ENCODE measurements around the gene C16orf87.

Gene C16orf87

DNA sequence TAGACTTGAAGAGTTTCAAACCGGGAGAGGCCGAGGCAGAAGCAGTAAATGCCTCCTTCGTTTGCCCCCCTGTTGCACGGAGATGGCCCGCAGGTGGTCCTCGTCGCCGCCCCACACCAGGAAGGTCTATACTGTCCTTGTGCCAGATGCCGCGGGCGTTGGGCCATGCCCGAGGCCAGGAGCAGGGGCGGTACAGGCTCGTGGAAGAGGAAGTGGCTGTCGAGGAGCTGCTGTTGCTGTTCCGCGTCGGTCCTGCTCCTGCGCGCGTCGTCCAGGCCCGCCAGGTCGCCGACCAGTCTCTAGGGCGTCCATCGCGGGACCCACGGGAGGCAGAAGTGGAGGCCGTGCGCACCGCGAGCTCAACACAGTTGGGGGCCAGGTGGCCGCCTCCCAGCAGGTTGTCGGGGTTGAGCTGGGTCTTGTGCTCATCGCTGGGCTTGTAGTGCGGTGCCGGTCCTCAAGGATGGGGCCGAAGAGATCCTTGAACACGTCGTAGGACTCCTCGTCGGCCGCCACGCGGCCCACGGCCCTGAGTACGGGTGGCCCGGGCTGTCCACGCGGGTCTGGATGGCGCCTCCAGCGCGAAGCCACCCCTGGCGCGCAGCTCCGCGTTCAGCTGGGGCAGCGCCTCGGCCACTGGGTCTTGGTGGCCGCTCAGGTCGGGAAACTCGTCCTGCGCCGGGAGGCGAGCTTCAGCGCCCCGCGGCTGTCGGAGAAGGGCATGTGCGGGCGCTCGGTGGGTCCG, 13.1 kb upstream of the C16orf87 start:
- no peak overlapping the region for H3K4me2 ChIP-seq (ENCODE audit: insufficient read depth, low read length)
- no peak for TF ChIP-seq EZH2 (IDR thresholded peaks at IDR 0.05; ENCODE audit: borderline replicate concordance, low read depth, low read length, severe bottlenecking)
- TF ChIP-seq CTCF (IDR thresholded peaks at IDR 0.05; ENCODE audit: borderline replicate concordance, extremely low read depth, low read length, poor library complexity, severe bottlenecking), result no peak
- no peaks in the 10 kb centered on the region for H3K9me3 ChIP-seq (ENCODE audit: insufficient read depth, low read length, severe bottlenecking)
- H4K20me1 ChIP-seq (ENCODE audit: insufficient read depth, low read length), result no peaks in the 10 kb centered on the region
- H3K27ac ChIP-seq (ENCODE audit: low read length), result no peak overlapping the region
- no peaks in the 10 kb centered on the region for H3K27me3 ChIP-seq (ENCODE audit: insufficient read depth, low read length, poor library complexity)
- no peaks in the 10 kb centered on the region for H3K4me1 ChIP-seq (ENCODE audit: insufficient read depth, low read length)
- DNase-seq (no peak), ATAC-seq (ENCODE audit: insufficient read depth, low read depth) (no peak)
- H3K9ac ChIP-seq (ENCODE audit: low read depth, low read length), result no peak overlapping the region
- H3K4me3 ChIP-seq (ENCODE audit: low read depth in 1 of 2, low read length in 2 of 2), result no peak overlapping the region
- H3K79me2 ChIP-seq (ENCODE audit: insufficient read depth, low read length), result no peaks in the 10 kb centered on the region
- H3K36me3 ChIP-seq (ENCODE audit: insufficient read depth, low read length), result no peaks in the 10 kb centered on the region
- H2AFZ ChIP-seq (ENCODE audit: low read depth, low read length), result no peak overlapping the region

- no peak overlapping the region for H2AFZ ChIP-seq (ENCODE audit: low read depth, low read length)
- no peak overlapping the region for H3K4me2 ChIP-seq (ENCODE audit: insufficient read depth, low read length)
Measured at GRCh38 chr16:46842192-46842895, 11.4 kb upstream of the C16orf87 start.

GRCh38 chr16:46839986-46840443, 9.0 kb upstream of the C16orf87 start:
- no peak overlapping the region for H3K27ac ChIP-seq (ENCODE audit: low read length)
- H3K9ac ChIP-seq (ENCODE audit: low read depth, low read length), result no peak overlapping the region
- TF ChIP-seq EZH2 (IDR thresholded peaks at IDR 0.05; ENCODE audit: borderline replicate concordance, low read depth, low read length, severe bottlenecking) (no peak), CTCF (IDR thresholded peaks at IDR 0.05; ENCODE audit: borderline replicate concordance, extremely low read depth, low read length, poor library complexity, severe bottlenecking) (no peak)
- no peaks in the 10 kb centered on the region for H3K36me3 ChIP-seq (ENCODE audit: insufficient read depth, low read length)
- H3K27me3 ChIP-seq (ENCODE audit: insufficient read depth, low read length, poor library complexity), result no peaks in the 10 kb centered on the region
- no peak for ATAC-seq (ENCODE audit: insufficient read depth, low read depth)
- H3K4me1 ChIP-seq (ENCODE audit: insufficient read depth, low read length), result no peaks in the 10 kb centered on the region
- H3K9me3 ChIP-seq (ENCODE audit: insufficient read depth, low read length, severe bottlenecking), result no peaks in the 10 kb centered on the region
- DNase-seq, result no peak
- no peaks in the 10 kb centered on the region for H3K79me2 ChIP-seq (ENCODE audit: insufficient read depth, low read length)
- no peak overlapping the region for H2AFZ ChIP-seq (ENCODE audit: low read depth, low read length)
- H3K4me2 ChIP-seq (ENCODE audit: insufficient read depth, low read length), result no peak overlapping the region
- H3K4me3 ChIP-seq (ENCODE audit: low read depth in 1 of 2, low read length in 2 of 2), result no peak overlapping the region
- H4K20me1 ChIP-seq (ENCODE audit: insufficient read depth, low read length), result no peaks in the 10 kb centered on the region

More at GRCh38 chr16:46842192-46842895, 11.4 kb upstream of the C16orf87 start:
- no peaks in the 10 kb centered on the region for H3K4me1 ChIP-seq (ENCODE audit: insufficient read depth, low read length)
- no peaks in the 10 kb centered on the region for H4K20me1 ChIP-seq (ENCODE audit: insufficient read depth, low read length)
- H3K27ac ChIP-seq (ENCODE audit: low read length), result no peak overlapping the region
- H3K4me3 ChIP-seq (ENCODE audit: low read depth in 1 of 2, low read length in 2 of 2), result no peak overlapping the region
- no peak for DNase-seq
- H3K36me3 ChIP-seq (ENCODE audit: insufficient read depth, low read length), result no peaks in the 10 kb centered on the region
- no peaks in the 10 kb centered on the region for H3K79me2 ChIP-seq (ENCODE audit: insufficient read depth, low read length)
- TF ChIP-seq EZH2 (IDR thresholded peaks at IDR 0.05; ENCODE audit: borderline replicate concordance, low read depth, low read length, severe bottlenecking) (no peak), CTCF (IDR thresholded peaks at IDR 0.05; ENCODE audit: borderline replicate concordance, extremely low read depth, low read length, poor library complexity, severe bottlenecking) (no peak)
- H3K9ac ChIP-seq (ENCODE audit: low read depth, low read length), result no peak overlapping the region
- H3K27me3 ChIP-seq (ENCODE audit: insufficient read depth, low read length, poor library complexity), result no peaks in the 10 kb centered on the region
- no peak for ATAC-seq (ENCODE audit: insufficient read depth, low read depth)
- H3K9me3 ChIP-seq (ENCODE audit: insufficient read depth, low read length, severe bottlenecking), result no peaks in the 10 kb centered on the region

Measured in DND-41 (cell line).